CD14-positive monocyte (primary cell): ENCODE data around the gene MRPS34. TPM values are rescaled to one million over a fixed set of nuclear protein-coding genes. Genes with fewer than 3 reads are reported as not detected.

Experiments
- DNase-seq, 3 donors: peaks; one replicate each; pipeline ENCODE4 v3.0.0-alpha.2; 2011 to 2022
- H2AFZ ChIP-seq: 2 replicates; pipeline ENCODE4 v1.6.0; 2012; ENCODE audit warnings: mild to moderate bottlenecking, low read depth, low read length, inconsistent platforms; ENCODE audit not compliant: insufficient read depth, poor library complexity, severe bottlenecking
- H3K27ac ChIP-seq, 2 donors: 1 replicate in 1 of 2; 2 replicates in 1 of 2; pipeline ENCODE4 v1.5.1; 2012 to 2013; ENCODE audit warnings: low read length in 2 of 2, control low read depth in 1 of 2, inconsistent platforms in 1 of 2, low read depth in 1 of 2, mild to moderate bottlenecking in 1 of 2
- H3K27me3 ChIP-seq, 2 donors: one replicate each; pipeline versions ENCODE4 v1.6.0 to v1.6.1; 2011 to 2013; ENCODE audit warnings: low read length in 2 of 2; ENCODE audit not compliant: control insufficient read depth in 2 of 2, insufficient read depth in 2 of 2
- H3K36me3 ChIP-seq, 2 donors: replicated peaks in 1 of 2; 1 replicate in 1 of 2; 2 replicates in 1 of 2; pipeline versions ENCODE4 v1.5.1 to v1.6.1; 2012 to 2013; ENCODE audit warnings: low read length in 2 of 2, control low read depth in 1 of 2, inconsistent platforms in 1 of 2, mild to moderate bottlenecking in 1 of 2; ENCODE audit not compliant: insufficient read depth in 2 of 2, control insufficient read depth in 1 of 2
- H3K4me1 ChIP-seq, 2 donors: 1 replicate in 1 of 2; 2 replicates in 1 of 2; pipeline versions ENCODE4 v1.5.1 to v1.6.1; 2012 to 2013; ENCODE audit warnings: low read length in 2 of 2, control low read depth in 1 of 2, inconsistent platforms in 1 of 2, mild to moderate bottlenecking in 1 of 2, moderate library complexity in 1 of 2; ENCODE audit not compliant: insufficient read depth in 2 of 2, control insufficient read depth in 1 of 2
- H3K4me2 ChIP-seq: replicated peaks from 2 replicates; pipeline ENCODE3; 2012; ENCODE audit warnings: low read length, moderate library complexity, mild to moderate bottlenecking; ENCODE audit not compliant: poor library complexity, severe bottlenecking; ENCODE audit errors: extremely low read depth
- H3K4me3 ChIP-seq, 3 experiments: fragments of 200-600 bp in 1 of 3; sonication (generic) in 1 of 3; replicated peaks in 1 of 3; 1 replicate in 2 of 3; 2 replicates in 1 of 3; pipeline ENCODE4 v1.5.1; 2011 to 2013; ENCODE audit warnings: low read length in 3 of 3, mild to moderate bottlenecking in 3 of 3, control low read depth in 2 of 3, low read depth in 2 of 3, inconsistent platforms in 1 of 3, moderate library complexity in 1 of 3
- H3K79me2 ChIP-seq: 2 replicates; pipeline ENCODE4 v1.6.0; 2012; ENCODE audit warnings: mild to moderate bottlenecking, control low read depth, inconsistent platforms, low read length, moderate library complexity; ENCODE audit not compliant: insufficient read depth
- H3K9ac ChIP-seq: 2 replicates; pipeline ENCODE4 v1.6.0; 2017; ENCODE audit warnings: low read length, mild to moderate bottlenecking; ENCODE audit not compliant: insufficient read depth, poor library complexity, severe bottlenecking
- H3K9me3 ChIP-seq, 2 donors: replicated peaks in 1 of 2; 1 replicate in 1 of 2; 2 replicates in 1 of 2; pipeline versions ENCODE4 v1.5.1 to v1.6.1; 2012 to 2013; ENCODE audit warnings: low read length in 2 of 2, control low read depth in 1 of 2; ENCODE audit not compliant: control insufficient read depth in 1 of 2, insufficient read depth in 1 of 2
- H4K20me1 ChIP-seq: 2 replicates; pipeline ENCODE4 v1.6.0; 2012; ENCODE audit warnings: mild to moderate bottlenecking, low read length, control low read depth, moderate library complexity; ENCODE audit not compliant: insufficient read depth
- H3K27ac Mint-ChIP-seq, 7 donors: one replicate each; pipeline ENCODE4 v1.8.0; 2020; ENCODE audit warnings: mild to moderate bottlenecking in 7 of 7, mixed read lengths in 7 of 7, moderate library complexity in 6 of 7, inconsistent platforms in 2 of 7
- H3K27me3 Mint-ChIP-seq, 3 donors: one replicate each; pipeline ENCODE4 v1.8.0; 2021 to 2022; ENCODE audit warnings: low read depth in 3 of 3, mild to moderate bottlenecking in 3 of 3, mixed read lengths in 3 of 3, moderate library complexity in 3 of 3, inconsistent platforms in 1 of 3
- H3K36me3 Mint-ChIP-seq, 2 donors: one replicate each; pipeline ENCODE4 v1.8.0; 2020; ENCODE audit warnings: mixed read lengths in 2 of 2, inconsistent platforms in 1 of 2, mild to moderate bottlenecking in 1 of 2
- H3K4me1 Mint-ChIP-seq: one replicate; pipeline ENCODE4 v1.8.0; 2020; ENCODE audit warnings: mild to moderate bottlenecking, mixed read lengths
- H3K4me3 Mint-ChIP-seq, 2 donors: one replicate each; pipeline ENCODE4 v1.8.0; 2020; ENCODE audit warnings: mild to moderate bottlenecking in 2 of 2, mixed read lengths in 2 of 2, moderate library complexity in 1 of 2
- H3K9me3 Mint-ChIP-seq, 7 donors: one replicate each; pipeline ENCODE4 v1.8.0; 2020 to 2022; ENCODE audit warnings: mixed read lengths in 7 of 7, mild to moderate bottlenecking in 6 of 7, moderate library complexity in 6 of 7, inconsistent platforms in 2 of 7
- WGBS: methylation state at CpG from one replicate; pipeline ENCODE4 v1.1.5; 2013; ENCODE audit warnings: missing lambda C conversion rate; ENCODE audit not compliant: insufficient coverage; 5-methylcytosine and 5-hydroxymethylcytosine counted together
- intact Hi-C, 2 donors: fragments of 100-400 bp; cut with micrococcal nuclease; formaldehyde crosslinking; loops; one replicate each; pipeline versions ENCODE4 v1.15.0 to v1.15.1; 2023
- polyA plus RNA-seq, 3 donors: library from polyadenylated mRNA; depleted of rRNA in 1 of 3; unstranded in 2 of 3; stranded (reverse) in 1 of 3; fragments of 300-500 nt in 2 of 3; fragments of >200 nt in 1 of 3; fragmentation: Illumina TruSeq in 2 of 3; gene quantifications; 1 replicate in 2 of 3; 2 replicates in 1 of 3; pipeline ENCODE4 v1.2.3, GENCODE V29; 2012 to 2021
- TF ChIP-seq, protein P1 (sequence below): fragments of 200-600 bp; IDR thresholded peaks from one replicate; pipeline ENCODE4 v1.8.0; 2022; ENCODE audit warnings: antibody characterized with exemption, mild to moderate bottlenecking

The MRPS34 gene
- polyA plus RNA-seq, 3 donors: 34.5 to 137 (median 109) TPM

DNA sequence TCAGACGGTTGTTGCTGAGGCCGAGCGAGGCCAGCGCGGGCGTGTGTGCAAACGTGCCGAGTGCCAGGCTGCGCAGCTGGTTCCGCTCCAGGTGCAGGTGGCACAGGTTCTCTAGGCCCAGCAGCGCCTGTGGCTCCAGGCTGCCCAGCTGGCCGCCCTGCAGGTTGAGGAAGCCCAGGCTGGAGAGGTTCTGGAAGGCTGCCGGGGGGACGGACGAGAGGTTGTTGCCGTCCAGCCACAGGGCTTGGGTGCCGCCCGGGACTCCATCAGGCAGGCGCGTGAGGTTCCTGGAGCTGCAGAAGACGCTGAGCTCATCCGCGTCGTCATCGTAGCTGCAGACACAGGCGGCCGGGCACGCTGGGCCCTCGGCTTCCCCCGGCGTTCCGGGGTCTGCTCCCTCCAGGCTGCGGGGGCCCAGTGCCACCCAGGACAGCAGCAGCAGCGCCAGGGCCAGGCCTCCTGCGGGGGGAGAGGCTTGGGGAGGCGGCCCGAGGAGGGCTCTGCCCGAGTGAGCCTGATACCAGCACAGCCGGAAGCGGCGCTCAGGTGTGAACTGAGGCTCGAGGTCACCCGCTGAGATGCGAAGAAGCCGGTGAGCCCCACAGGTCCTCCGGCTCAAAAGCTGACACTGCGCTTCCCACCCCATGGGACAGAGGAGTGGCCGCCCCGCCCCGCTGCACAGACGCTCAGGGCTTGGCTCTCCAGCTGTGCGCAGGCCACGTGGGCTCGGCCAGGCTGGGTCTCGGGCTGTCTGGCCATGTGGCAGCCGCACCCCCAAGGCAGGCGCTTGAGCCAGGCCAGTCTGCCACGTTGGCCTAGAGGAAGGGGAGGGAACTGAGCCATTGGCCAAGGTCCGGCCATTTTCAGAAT is 19.2 kb upstream of the MRPS34 start:
- H3K79me2 ChIP-seq: no peaks in the 10 kb centered on the region
- peaks cover 9% of the 10 kb centered on the region for H4K20me1 ChIP-seq
- H3K9me3 ChIP-seq: no peaks in the 10 kb centered on the region
- H3K9ac ChIP-seq: no peak overlapping the region
- no peak overlapping the region for H3K4me3 ChIP-seq
- H3K27me3 Mint-ChIP-seq: peaks cover 0 to 2% (median 0%) of the 10 kb centered on the region in 3 donors
- no peaks in the 10 kb centered on the region for H3K4me1 ChIP-seq
- peaks cover 7 to 34% of the 10 kb centered on the region in 2 donors for H3K36me3 Mint-ChIP-seq
- H3K4me3 Mint-ChIP-seq: no peak overlapping the region
- H3K4me2 ChIP-seq: no peak overlapping the region
- peaks cover 0 to 7% (median 0%) of the 10 kb centered on the region in 7 donors for H3K9me3 Mint-ChIP-seq
- no peak overlapping the region for H3K27ac Mint-ChIP-seq
- TF ChIP-seq, protein P1, sequence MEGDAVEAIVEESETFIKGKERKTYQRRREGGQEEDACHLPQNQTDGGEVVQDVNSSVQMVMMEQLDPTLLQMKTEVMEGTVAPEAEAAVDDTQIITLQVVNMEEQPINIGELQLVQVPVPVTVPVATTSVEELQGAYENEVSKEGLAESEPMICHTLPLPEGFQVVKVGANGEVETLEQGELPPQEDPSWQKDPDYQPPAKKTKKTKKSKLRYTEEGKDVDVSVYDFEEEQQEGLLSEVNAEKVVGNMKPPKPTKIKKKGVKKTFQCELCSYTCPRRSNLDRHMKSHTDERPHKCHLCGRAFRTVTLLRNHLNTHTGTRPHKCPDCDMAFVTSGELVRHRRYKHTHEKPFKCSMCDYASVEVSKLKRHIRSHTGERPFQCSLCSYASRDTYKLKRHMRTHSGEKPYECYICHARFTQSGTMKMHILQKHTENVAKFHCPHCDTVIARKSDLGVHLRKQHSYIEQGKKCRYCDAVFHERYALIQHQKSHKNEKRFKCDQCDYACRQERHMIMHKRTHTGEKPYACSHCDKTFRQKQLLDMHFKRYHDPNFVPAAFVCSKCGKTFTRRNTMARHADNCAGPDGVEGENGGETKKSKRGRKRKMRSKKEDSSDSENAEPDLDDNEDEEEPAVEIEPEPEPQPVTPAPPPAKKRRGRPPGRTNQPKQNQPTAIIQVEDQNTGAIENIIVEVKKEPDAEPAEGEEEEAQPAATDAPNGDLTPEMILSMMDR: no peak
- intact Hi-C loops: no loop called here
- DNase-seq: no peak
- H3K4me1 Mint-ChIP-seq: no peaks in the 10 kb centered on the region
- H3K36me3 ChIP-seq: peaks cover 32 to 34% of the 10 kb centered on the region in 2 donors
- 95% methylated on average over 59 of the region's 59 CpGs for WGBS
- no peak overlapping the region for H3K27ac ChIP-seq
- no peaks in the 10 kb centered on the region for H3K27me3 ChIP-seq
- H2AFZ ChIP-seq: no peak overlapping the region

DNA sequence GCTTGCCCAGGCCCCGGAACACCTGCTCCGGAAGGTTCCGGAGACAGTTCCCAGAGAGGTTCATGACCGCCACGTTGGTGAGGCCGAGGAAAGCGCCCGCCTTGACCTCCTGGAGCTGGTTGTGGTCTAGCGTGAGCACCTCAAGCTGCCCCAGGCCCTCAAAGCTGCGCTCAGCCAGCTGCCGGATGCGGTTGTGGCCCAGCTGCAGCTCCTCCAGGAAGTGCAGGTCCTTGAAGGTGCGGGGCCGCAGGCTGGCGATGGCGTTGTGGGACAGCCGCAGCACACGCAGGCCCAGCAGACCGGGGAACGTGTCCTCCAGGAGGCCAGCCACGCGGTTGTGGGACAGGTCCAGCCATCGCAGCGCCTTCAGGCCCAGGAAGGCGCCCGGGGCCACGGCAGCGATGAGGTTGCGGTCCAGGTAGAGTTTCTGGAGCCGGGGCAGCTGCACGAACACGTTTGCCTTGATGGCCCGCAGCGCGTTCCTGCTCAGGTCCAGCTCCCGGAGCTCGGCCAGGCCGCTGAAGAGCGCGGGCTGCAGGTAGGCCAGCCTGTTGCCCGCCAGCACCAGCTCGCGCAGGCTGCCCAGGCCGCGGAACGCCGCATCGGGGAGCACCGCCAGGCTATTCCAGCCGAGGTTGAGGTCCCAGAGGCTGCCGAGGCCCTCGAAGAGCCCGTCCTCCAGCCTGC is 18.5 kb upstream of the MRPS34 start:
- DNase-seq: no peak
- peaks cover 16% of the 10 kb centered on the region for H4K20me1 ChIP-seq
- no peak overlapping the region for H3K27ac ChIP-seq
- Mint-ChIP-seq H3K4me3 (no peak overlapping the region), H3K27ac (no peak overlapping the region), H3K27me3 (peaks cover 0 to 2% (median 0%) of the 10 kb centered on the region in 3 donors), H3K9me3 (no peaks in the 10 kb centered on the region), H3K4me1 (no peaks in the 10 kb centered on the region), H3K36me3 (peaks cover 13 to 40% of the 10 kb centered on the region in 2 donors)
- H3K4me3 ChIP-seq: no peak overlapping the region
- peaks cover 38 to 42% of the 10 kb centered on the region in 2 donors for H3K36me3 ChIP-seq
- H2AFZ ChIP-seq: no peak overlapping the region
- 97% methylated on average over 53 of the region's 53 CpGs for WGBS
- H3K9me3 ChIP-seq: no peaks in the 10 kb centered on the region
- H3K4me2 ChIP-seq: no peak overlapping the region
- no peaks in the 10 kb centered on the region for H3K4me1 ChIP-seq
- TF ChIP-seq, protein P1: no peak
- no peaks in the 10 kb centered on the region for H3K27me3 ChIP-seq
- no peak overlapping the region for H3K9ac ChIP-seq
- peaks cover 6% of the 10 kb centered on the region for H3K79me2 ChIP-seq
- intact Hi-C loops: no loop called here
